GM12874 (cell line): ENCODE data around the gene CUTA.

ENCODE experiments used
- TF ChIP-seq, protein P1 (sequence below): IDR thresholded peaks from 2 replicates; pipeline ENCODE4 v1.5.1; 2011; ENCODE audit warnings: low read depth, mild to moderate bottlenecking, control low read depth, low read length, moderate library complexity; ENCODE audit not compliant: insufficient read depth

Gene CUTA

GRCh38 chr6:33390767-33391277 lies 27.1 kb downstream of the CUTA start:
- TF ChIP-seq, protein P1, sequence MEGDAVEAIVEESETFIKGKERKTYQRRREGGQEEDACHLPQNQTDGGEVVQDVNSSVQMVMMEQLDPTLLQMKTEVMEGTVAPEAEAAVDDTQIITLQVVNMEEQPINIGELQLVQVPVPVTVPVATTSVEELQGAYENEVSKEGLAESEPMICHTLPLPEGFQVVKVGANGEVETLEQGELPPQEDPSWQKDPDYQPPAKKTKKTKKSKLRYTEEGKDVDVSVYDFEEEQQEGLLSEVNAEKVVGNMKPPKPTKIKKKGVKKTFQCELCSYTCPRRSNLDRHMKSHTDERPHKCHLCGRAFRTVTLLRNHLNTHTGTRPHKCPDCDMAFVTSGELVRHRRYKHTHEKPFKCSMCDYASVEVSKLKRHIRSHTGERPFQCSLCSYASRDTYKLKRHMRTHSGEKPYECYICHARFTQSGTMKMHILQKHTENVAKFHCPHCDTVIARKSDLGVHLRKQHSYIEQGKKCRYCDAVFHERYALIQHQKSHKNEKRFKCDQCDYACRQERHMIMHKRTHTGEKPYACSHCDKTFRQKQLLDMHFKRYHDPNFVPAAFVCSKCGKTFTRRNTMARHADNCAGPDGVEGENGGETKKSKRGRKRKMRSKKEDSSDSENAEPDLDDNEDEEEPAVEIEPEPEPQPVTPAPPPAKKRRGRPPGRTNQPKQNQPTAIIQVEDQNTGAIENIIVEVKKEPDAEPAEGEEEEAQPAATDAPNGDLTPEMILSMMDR, result no peak

- TF ChIP-seq, protein P1, result no peak
Observed at GRCh38 chr6:33390173-33390572, 27.7 kb downstream of the CUTA start.

GRCh38 chr6:33384581-33385020 lies 33.3 kb downstream of the CUTA start:
- TF ChIP-seq, protein P1, result no peak

DNA sequence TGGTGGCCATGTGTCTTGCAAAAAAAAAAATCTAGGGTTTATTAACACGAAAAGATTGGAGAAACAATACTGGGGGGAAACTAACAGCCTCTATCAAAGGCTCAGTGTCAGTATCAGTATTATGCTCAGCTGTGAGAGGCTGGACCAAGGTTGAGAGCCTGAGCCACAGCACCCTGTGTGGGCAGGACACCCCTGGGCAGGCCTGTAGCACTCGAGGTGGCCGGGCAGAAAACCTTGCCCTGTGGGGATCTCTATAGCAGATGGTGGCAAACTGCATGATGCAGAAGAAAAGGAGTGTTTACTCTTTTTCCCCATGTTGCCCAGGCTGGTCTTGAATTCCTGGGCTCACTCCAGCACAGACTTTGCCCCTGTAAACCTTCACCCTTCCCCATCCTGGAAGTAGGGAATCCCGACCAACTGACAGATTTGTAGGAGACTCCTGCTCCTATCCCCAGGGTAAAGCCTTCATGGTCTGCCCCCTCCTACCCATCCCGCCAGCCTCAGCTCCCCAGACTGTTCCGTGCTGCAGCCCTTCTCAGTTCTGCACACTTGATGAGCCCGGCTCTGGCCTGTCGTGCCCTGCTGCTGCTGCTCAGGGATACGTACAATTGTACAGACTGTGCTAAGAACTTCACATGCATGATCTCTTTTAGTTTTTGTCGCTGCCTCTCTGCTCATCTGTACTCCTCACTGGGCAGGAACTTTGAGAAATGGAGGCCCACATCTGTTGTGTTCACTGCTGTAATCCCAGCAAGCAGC lies 34.3 kb downstream of the CUTA start:
- TF ChIP-seq, protein P1, result no peak

DNA sequence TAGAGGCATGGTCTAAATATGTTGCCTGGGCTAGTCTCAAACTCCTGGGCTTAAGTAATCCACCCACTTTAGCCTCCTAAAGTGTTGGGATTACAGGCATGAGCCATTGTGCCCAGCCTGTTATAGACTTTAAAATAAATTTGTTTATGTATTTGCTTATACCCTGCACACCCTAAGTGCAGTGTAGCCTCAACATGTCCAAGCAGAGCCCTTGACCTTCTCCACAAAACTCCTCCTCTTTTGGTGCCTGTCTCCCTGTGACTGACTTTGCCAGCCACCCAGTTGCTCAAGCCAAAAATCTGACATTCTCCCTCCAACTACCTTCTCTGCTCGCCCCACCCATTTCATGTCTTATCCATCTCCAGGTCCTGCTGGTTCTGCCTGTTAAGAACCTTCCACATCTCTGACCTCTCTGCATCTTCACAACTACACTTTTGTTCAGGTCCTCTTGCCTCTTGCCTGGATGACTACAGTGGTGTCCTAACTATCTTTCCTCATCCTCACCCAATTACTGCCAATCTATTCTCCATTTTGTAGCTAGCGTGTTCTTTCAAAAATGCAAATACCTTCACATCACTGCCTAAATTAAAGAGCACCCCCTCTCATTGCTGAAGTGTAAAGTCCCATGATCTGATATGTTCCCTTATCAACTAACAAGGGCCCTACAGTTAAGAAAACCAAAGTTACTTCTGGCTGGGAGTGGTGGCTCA lies 37.5 kb downstream of the CUTA start:
- TF ChIP-seq, protein P1, result no peak

GRCh38 chr6:33377171-33377570 lies 40.7 kb downstream of the CUTA start:
- TF ChIP-seq, protein P1, result no peak

DNA sequence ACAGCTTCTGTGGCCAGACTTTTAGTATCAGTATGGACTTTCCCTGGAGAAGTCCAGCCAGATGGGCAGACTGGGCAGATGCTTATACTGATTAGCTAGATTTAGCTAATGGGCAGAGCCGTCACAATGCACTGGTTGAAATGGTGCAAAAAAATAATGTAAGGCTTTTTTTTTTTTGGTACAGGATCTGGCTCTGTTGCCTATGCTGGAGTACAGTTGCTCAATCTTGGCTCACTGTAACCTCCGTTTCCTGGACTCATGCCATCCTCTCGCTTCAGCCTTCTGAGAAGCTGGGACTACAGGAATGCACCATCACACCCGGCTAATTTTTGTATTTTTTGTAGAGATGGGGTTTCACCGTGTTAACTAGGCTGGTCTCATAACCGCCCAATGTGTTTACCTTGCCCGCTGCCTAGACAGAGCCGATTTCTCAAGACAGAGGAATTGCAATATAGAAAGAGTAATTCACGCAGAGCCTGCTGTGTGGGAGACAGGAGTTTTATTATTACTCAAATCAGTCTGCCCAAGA lies 42.7 kb downstream of the CUTA start:
- TF ChIP-seq, protein P1, result no peak
